Measurements from ENCODE around the gene CTNNA3. TPM values are rescaled to one million over a fixed set of nuclear protein-coding genes. Genes with fewer than 3 reads are reported as not detected.
A peak's percentile ranks its signal among the peaks of the same experiment; 100 is the strongest.

CTNNA3 gene
- total and polyA plus RNA-seq, 2 donors from 2014 or later: 0.45 to 0.72 TPM

- Histone ChIP-seq H3K9me3 (ENCODE audit: control insufficient read depth in 2 of 3, insufficient read depth in 1 of 3, low read length in 3 of 3) (no peaks in the 10 kb centered on the region), H3K36me3 (ENCODE audit: control insufficient read depth in 2 of 3, insufficient read depth in 3 of 3, low read length in 3 of 3) (no peaks in the 10 kb centered on the region), H3K4me3 (ENCODE audit: low read length in 3 of 3) (no peak overlapping the region), H3K4me1 (ENCODE audit: control insufficient read depth in 2 of 3, insufficient read depth in 2 of 3, low read depth in 1 of 3, low read length in 3 of 3) (no peaks in the 10 kb centered on the region), H3K27me3 (ENCODE audit: control insufficient read depth, insufficient read depth, low read length) (no peaks in the 10 kb centered on the region), H3K9ac (ENCODE audit: low read length in 3 of 3) (no peak overlapping the region), H3K27ac (ENCODE audit: low read depth in 2 of 2, low read length in 2 of 2) (no peak overlapping the region)
- peak in 1 of 5 donors; percentile 3 for DNase-seq
- TF ChIP-seq CTCF (IDR thresholded peaks at IDR 0.05; ENCODE audit: borderline replicate concordance, extremely low read depth, insufficient read depth): no peak
- intact Hi-C loops (cut with DNase I): no loop called here
- FAIRE-seq: no peak
Observed at GRCh38 chr10:67385566-67385965, 310.4 kb downstream of the CTNNA3 start.

- intact Hi-C loops (cut with DNase I): no loop called here
- no peak for FAIRE-seq
Observed at GRCh38 chr10:67385089-67385488, 310.9 kb downstream of the CTNNA3 start.

GRCh38 chr10:67331121-67331910 lies 364.7 kb downstream of the CTNNA3 start:
- no peak for FAIRE-seq
- Histone ChIP-seq H3K36me3 (ENCODE audit: control insufficient read depth in 2 of 3, insufficient read depth in 3 of 3, low read length in 3 of 3) (no peaks in the 10 kb centered on the region), H3K9me3 (ENCODE audit: control insufficient read depth in 2 of 3, insufficient read depth in 1 of 3, low read length in 3 of 3) (no peaks in the 10 kb centered on the region), H3K4me3 (ENCODE audit: low read length in 3 of 3) (no peak overlapping the region), H3K9ac (ENCODE audit: low read length in 3 of 3) (no peak overlapping the region), H3K27me3 (ENCODE audit: control insufficient read depth, insufficient read depth, low read length) (no peaks in the 10 kb centered on the region), H3K27ac (ENCODE audit: low read depth in 2 of 2, low read length in 2 of 2) (no peak overlapping the region), H3K4me1 (ENCODE audit: control insufficient read depth in 2 of 3, insufficient read depth in 2 of 3, low read depth in 1 of 3, low read length in 3 of 3) (no peaks in the 10 kb centered on the region)
- DNase-seq: no peak
- TF ChIP-seq CTCF (IDR thresholded peaks at IDR 0.05; ENCODE audit: borderline replicate concordance, extremely low read depth, insufficient read depth): no peak
- intact Hi-C loops (cut with DNase I): no loop called here

More at GRCh38 chr10:67385089-67385488, 310.9 kb downstream of the CTNNA3 start:
- H3K27me3 ChIP-seq (ENCODE audit: control insufficient read depth, insufficient read depth, low read length): no peaks in the 10 kb centered on the region
- TF ChIP-seq CTCF (IDR thresholded peaks at IDR 0.05; ENCODE audit: borderline replicate concordance, extremely low read depth, insufficient read depth): no peak
- no peak overlapping the region for H3K9ac ChIP-seq (ENCODE audit: low read length in 3 of 3)
- no peak overlapping the region for H3K4me3 ChIP-seq (ENCODE audit: low read length in 3 of 3)
- DNase-seq: no peak
- H3K36me3 ChIP-seq (ENCODE audit: control insufficient read depth in 2 of 3, insufficient read depth in 3 of 3, low read length in 3 of 3): no peaks in the 10 kb centered on the region
- H3K9me3 ChIP-seq (ENCODE audit: control insufficient read depth in 2 of 3, insufficient read depth in 1 of 3, low read length in 3 of 3): no peaks in the 10 kb centered on the region
- H3K27ac ChIP-seq (ENCODE audit: low read depth in 2 of 2, low read length in 2 of 2): no peak overlapping the region
- H3K4me1 ChIP-seq (ENCODE audit: control insufficient read depth in 2 of 3, insufficient read depth in 2 of 3, low read depth in 1 of 3, low read length in 3 of 3): no peaks in the 10 kb centered on the region

All from kidney (tissue), 14 donors.